Measurements from ENCODE around the gene CLSTN2.

CLSTN2 gene

DNA sequence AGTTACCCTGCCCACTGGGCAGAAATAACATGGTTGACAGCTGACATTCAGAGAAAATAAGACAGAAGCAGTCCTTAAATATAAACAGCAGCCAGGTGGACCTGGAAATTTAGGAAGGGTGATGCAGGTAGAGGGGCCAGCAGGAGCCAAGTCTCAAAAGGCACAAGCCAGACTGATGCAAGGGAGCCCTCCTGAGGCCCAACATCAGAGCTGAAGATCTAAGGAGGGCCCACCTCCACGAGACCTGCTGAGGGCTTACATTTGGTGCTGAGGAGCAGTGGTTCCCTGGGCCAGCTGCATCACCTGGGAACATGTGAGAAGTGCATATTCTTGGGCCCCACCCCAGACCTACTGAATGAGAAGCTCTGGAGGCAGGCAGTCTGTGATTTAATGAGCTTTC is 637.3 kb downstream of the CLSTN2 start:
- DNase-seq = no peak

- DNase-seq = no peak
These were observed 638.0 kb downstream of the CLSTN2 start for GRCh38 chr3:140573011-140573410.

GRCh38 chr3:140574375-140574774 is 639.4 kb downstream of the CLSTN2 start:
- no peak for DNase-seq

DNA sequence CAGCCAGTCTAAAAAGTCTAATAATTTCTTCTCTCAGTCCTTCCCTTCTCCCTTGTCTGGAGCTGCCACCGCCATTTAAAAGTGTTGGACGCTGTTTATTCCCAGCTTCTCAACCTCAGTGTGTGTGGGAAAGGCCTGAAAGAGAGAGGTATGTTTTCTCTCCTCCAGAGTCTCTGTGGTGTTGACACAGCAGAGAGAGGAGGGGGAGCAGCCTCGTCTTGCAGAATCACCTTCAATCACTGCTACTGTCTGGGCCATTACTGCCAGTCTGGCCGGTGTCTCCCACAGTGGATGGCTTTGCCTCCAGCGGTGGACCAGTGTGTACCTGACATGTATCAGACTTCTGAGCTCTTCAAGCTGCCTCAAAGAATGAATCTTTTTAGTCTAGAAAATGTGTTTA is 641.5 kb downstream of the CLSTN2 start:
- no peak for DNase-seq

DNA sequence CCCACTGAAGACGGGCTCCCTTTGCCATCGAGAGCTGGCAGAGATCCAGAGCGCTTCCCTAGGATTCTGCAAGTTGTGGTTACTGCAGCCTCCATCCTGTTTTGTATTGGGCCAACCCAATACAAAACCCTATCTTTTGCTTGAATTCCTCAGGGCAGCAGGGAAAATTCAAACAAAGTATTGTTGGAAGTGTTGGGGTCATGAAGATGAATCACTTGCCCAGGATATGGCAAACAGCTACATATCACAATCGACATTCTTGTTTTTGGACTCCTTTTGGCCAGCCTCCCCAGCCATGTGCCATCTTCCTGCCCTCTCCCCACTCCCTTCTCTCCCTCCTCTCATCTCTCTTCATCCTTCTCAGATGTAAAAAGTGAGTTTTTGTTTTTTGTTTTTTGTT is 642.9 kb downstream of the CLSTN2 start:
- no peak for DNase-seq

DNA sequence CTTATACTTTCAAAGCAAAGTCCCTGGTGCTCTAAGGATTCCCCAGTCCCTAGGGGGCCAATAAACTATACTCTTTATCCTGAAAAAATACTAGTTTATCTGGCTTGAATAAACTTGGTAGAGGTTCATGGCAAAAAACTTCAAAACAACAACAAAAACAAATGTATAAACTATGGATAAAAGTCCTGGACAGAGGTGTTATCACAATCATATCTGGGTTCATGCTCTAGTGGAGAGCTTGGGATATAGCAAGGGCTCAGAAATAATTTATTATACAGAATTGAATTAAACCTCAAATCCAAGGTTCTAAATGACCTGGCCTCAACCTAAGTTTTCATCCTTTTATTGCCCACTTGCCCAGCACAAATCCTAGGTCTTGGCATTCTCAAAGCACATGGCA is 644.3 kb downstream of the CLSTN2 start:
- no peak for DNase-seq

- DNase-seq = no peak
These were observed 645.8 kb downstream of the CLSTN2 start for GRCh38 chr3:140580746-140581145.

GRCh38 chr3:140584549-140584948 is 649.6 kb downstream of the CLSTN2 start:
- no peak for DNase-seq

DNA sequence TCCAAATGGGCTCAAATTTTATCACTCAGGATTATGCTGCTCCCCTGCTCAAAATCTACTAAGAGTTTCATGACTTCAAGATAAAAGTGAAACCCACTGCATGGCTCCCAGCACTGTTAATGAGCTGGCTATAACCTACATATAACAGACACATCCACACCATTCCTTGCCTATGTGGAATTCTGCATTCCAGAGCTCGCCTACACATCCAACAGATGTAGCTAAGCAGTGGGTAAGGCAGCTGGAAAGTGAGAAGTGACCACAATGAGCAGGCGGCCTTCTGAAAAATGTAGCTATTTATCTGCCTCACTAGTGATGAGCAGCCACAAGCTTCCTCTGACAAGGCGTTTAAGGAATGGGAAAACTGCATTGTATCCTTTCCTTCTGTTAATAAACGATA is 650.8 kb downstream of the CLSTN2 start:
- no peak for DNase-seq

GRCh38 chr3:140586311-140586710 is 651.3 kb downstream of the CLSTN2 start:
- no peak for DNase-seq

DNA sequence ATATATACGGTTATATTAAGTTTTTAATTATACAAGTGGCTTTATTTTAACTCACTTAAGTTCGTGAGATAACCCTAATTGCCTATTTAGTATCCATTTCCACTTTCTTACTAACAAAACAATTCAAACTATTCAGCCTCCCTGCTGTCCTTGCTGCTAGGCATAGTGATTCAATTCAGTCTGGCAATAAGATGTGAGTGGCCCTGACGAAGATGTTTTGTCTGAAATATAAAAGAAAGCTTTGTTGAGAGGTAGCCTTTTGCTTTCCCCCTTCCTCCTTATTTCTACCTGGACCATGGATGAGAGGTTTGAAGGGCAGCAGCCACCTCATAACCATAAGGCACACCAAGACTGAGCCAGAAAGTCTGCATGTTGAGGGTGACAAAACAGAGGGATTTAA is 653.6 kb downstream of the CLSTN2 start:
- DNase-seq = no peak

DNA sequence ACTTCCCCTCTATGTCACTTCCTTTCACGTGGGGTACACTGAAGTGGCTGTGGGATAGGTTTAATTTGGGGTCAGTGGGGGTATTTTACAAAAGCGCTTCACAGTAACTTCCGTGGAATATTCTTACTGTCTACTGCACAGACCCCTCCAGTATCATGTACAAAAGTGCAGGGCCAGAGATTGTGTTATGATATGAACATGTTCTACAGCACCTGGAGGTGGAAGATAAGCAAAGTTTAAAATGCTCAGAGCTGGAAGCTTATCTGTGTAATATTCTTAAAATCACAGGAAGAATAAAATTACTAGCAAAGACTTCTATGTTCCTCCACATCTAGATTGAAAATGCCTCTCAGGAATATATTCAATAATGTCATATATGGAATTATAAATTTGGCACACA is 658.8 kb downstream of the CLSTN2 start:
- DNase-seq = no peak

DNA sequence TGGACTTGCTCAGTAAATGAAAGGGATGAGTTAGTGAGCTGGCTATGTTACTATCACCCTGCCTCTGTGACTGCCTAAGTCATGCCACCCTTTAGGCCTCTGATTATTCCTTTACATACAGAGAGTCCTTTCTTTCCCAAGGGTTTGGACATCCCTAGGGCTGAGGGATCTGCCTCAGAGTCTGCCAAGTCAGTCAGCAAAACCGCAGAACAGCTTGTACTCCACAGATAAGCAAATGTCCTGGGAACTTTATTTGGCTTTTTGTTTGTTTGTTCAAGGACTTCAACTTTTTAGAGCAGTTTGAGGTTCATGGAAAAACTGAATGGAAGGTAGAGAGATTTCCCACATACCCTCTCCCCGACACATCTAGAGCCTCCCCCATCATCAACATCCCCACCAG is 660.3 kb downstream of the CLSTN2 start:
- no peak for DNase-seq

DNA sequence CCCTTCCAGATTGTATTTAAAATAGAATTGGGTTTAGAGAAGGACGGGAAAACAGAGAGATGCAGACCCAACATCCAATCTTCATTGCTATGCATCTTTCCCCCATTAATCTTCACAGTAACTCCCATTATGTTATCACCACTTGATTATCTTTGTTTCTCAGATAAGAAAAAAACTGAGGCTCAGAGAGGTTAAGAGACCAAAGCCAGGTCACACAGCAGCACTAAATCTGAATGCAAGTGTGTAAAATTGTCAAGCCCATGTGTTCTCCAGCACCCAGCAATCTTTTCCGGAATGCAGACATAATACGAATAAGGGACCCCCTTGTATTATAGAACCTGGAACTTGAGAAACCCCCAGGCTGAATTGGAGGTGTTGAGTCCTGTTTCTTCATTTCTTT is 662.4 kb downstream of the CLSTN2 start:
- DNase-seq = no peak

- no peak for DNase-seq
These were observed 662.8 kb downstream of the CLSTN2 start for GRCh38 chr3:140597792-140598191.

- DNase-seq = no peak
These were observed 664.0 kb downstream of the CLSTN2 start for GRCh38 chr3:140599009-140599408.

DNA sequence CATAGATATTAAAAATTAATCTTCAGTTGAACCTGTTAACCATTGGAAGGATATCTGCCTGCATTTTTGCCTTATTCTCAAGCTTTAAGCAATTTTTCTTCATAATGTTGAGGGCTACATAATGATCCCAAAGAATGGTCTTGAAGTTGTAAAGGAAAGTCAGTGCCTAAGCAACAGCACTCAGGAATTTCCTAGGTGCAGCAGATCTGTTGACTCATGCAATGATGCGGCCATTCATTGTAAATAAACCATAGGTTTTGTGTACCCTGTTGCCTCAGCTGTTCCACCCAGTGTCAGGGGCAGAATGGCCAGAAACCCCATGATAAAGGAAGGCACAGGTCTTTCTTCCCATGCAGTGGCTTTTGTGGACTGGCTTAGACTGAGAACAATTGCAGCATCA is 664.5 kb downstream of the CLSTN2 start:
- DNase-seq = no peak

DNA sequence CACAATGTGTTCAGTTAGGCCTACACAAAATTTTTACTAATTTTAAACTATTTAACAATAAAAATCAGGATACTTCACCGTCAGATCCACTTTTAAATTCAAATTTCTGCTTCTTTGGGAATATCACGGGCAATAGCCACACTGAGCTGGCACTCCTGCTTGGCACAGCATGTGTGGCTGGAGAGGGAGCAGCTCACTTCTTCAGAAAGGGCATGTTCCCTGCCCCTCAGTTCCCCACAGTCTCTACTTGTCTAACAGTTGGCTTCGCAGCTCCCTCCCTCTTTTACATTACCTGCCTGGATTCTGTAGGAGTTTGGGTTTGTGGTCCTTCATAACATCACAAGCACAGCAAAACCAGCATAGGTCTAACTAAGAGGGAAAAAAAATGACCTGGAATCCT is 666.9 kb downstream of the CLSTN2 start:
- no peak for DNase-seq

GRCh38 chr3:140602781-140603180 is 667.8 kb downstream of the CLSTN2 start:
- DNase-seq = no peak

DNA sequence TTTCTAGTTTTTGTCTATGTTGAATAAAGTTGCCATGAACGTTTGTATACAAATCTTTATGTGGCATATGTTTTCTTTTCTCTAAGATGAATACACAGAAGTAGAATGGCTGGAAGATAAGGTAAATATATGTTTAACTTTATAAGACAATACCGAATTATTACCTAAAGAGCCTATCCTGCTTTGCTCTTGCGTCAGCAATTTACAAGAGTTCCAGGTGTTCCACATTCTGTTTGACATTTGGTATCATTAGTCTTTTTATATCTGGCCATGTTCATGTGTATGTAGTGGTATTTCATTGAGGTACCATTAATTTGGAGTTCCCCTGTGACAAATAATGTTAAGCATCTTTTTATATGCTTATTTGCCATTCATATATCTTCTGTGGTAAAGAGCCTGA is 668.8 kb downstream of the CLSTN2 start:
- DNase-seq = no peak

GRCh38 chr3:140610544-140610943 is 675.6 kb downstream of the CLSTN2 start:
- no peak for DNase-seq

DNA sequence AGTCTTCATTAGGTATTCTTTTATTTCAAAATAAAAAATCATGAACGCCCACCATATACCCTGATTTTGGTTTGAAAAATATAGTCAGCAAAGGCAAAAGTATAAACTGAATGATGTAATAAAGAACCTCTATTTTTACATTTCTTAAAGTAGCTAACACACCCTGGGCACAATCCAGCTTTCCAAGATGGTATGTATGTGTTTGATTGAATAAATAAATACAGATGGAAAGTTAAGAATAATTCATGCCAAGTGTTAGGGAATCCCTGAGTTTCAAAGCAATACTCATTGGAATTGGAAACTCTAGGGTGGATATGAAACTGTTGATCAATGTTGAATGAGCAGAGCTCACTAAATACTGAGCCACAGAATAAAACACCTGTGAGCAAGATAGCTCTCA is 679.0 kb downstream of the CLSTN2 start:
- no peak for DNase-seq

- no peak for DNase-seq
These were observed 682.1 kb downstream of the CLSTN2 start for GRCh38 chr3:140617135-140617534.

GRCh38 chr3:140626856-140627255 is 691.9 kb downstream of the CLSTN2 start:
- no peak for DNase-seq
